ENCODE results near the gene EFNB2.

The EFNB2 gene

DNA sequence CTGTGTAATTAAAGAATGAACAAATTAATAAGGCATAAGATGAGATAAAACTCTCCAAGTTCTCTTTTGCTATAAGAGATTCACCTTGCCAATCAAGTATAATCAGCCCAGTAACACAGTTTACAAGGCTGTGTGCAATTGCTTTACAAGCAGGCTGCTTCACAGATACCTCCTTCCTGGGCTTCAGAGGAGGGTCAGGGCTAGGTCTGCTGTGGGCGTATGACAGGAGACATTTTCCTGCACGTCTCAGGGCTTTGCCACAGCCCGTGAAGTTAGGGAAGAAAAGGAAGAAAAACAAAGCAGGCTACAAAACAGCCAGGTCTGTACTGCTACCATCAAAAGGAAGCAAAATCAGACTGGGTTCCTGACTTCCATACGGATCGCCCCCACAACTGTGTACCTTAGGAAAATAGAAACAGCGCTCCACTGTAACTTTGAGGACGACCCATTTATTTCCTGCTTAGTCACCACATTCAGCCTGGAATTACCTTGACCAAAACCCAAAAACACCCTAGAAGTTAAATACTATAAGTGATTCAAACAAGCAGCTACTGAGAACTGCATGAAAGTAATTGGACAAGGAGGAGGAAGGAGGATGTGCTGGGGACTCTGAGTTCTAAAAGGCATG, 12.4 kb downstream of the EFNB2 start:
- DNase-seq (ENCODE audit: low read depth): no peak
- TF ChIP-seq, protein P1, sequence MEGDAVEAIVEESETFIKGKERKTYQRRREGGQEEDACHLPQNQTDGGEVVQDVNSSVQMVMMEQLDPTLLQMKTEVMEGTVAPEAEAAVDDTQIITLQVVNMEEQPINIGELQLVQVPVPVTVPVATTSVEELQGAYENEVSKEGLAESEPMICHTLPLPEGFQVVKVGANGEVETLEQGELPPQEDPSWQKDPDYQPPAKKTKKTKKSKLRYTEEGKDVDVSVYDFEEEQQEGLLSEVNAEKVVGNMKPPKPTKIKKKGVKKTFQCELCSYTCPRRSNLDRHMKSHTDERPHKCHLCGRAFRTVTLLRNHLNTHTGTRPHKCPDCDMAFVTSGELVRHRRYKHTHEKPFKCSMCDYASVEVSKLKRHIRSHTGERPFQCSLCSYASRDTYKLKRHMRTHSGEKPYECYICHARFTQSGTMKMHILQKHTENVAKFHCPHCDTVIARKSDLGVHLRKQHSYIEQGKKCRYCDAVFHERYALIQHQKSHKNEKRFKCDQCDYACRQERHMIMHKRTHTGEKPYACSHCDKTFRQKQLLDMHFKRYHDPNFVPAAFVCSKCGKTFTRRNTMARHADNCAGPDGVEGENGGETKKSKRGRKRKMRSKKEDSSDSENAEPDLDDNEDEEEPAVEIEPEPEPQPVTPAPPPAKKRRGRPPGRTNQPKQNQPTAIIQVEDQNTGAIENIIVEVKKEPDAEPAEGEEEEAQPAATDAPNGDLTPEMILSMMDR (conservative IDR thresholded peaks at IDR 0.05; ENCODE audit: low read depth, low read length): no peak
- H3K4me3 ChIP-seq (ENCODE audit: low read length): no peak overlapping the region

DNA sequence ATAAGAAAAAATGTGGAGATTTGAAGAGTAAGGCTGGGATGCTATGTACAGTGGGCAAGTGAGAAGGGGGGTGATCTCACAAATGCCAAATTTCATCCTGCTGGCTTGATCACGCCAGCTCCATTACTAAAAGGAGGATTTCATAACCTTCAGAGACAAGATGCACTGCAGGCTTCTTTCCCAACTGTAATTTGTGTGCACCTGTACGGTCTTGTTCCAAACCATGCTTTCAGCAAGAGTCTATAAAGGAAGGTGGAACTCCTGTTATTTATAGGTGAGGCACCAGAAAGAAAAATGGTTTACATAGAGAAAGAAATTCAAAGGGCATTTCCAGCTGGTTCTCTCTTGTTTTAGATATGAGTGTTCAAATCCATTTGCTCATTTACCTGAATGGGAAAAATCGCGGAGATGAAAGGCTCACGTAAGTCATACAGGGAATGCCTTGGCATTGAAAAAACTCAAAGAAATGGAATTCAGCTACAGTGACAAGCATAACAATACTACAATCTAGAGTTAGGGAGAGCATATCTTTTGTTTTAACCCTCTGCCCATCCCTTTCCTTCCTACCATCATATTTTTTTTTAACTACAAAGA, 13.3 kb downstream of the EFNB2 start:
- TF ChIP-seq, protein P1 (conservative IDR thresholded peaks at IDR 0.05; ENCODE audit: low read depth, low read length): no peak
- DNase-seq (ENCODE audit: low read depth): no peak
- no peak overlapping the region for H3K4me3 ChIP-seq (ENCODE audit: low read length)

DNA sequence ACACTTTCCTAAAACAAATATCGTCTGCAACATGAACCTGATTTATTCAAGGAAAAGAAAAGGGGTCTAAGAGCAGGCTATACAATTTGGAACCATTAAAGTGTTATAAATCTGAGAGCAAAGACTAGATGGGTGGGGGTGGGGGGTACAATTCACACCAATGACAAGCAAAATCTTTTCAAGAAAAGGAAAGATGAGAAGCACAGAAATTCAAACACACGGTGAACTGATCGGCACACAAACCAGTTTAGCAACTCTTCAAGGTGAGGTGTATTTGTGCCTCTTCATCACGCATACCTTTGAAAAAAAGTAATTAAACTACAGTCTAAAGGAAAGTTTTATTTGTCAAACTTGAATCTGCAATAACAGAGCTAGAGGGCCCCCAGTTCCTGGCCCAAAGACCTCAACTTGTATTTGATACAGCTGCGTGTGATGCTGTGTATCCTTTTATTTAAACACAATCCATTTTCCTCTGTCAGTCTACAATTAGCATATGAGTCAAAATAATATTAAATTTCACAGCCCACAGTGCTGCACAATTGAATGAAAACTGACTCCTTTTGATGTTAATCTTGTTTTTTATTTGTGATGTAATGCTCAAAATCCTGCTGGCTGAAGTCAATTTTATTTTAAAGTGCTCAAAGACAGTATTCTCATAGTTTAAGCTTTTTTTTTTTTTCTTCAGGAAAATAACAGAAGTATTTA, 14.2 kb downstream of the EFNB2 start:
- H3K4me3 ChIP-seq (ENCODE audit: low read length): no peak overlapping the region
- TF ChIP-seq, protein P1 (conservative IDR thresholded peaks at IDR 0.05; ENCODE audit: low read depth, low read length): no peak

DNA sequence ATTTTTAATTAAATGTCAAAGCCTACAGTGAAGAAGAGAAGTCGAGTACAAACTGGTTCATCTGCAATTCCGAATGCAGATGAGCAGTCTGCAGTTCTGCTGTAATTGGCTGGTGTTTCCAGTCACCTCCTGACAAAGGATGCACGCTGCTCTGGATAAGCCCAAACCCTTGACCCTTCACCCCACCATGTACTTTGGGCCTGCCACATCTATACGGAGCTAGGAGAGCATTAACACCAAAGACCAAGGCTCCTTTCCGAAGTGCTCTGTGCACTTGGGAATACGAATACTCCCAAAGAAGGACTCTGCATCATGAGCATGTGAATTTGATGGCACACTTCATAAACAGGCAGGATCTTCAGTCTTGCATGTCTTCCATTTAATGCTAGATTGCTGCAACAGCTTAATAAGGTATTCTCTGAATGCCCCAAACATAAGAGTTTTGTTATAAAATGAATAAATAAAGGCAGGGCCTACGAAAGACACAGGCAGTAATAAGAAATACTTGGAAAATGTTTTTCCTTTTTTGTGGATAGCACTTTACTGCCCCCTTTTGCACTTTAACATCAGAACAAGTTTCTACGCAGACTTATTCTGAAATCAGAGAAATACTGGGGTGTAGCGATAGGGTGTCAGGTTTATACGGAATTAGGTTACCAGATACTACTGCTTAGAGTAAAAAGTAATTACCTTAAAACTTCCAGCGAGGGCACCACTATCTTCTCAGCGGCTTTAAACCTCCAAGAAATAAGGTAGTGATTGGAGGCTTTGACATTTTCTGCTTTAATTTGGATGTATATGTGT, 15.0 kb downstream of the EFNB2 start:
- no peak for DNase-seq (ENCODE audit: low read depth)
- TF ChIP-seq, protein P1 (conservative IDR thresholded peaks at IDR 0.05; ENCODE audit: low read depth, low read length): peak; percentile 52
- H3K4me3 ChIP-seq (ENCODE audit: low read length): no peak overlapping the region

More for the DNA sequence above, 14.2 kb downstream of the EFNB2 start:
- no peak for DNase-seq (ENCODE audit: low read depth)

DNA sequence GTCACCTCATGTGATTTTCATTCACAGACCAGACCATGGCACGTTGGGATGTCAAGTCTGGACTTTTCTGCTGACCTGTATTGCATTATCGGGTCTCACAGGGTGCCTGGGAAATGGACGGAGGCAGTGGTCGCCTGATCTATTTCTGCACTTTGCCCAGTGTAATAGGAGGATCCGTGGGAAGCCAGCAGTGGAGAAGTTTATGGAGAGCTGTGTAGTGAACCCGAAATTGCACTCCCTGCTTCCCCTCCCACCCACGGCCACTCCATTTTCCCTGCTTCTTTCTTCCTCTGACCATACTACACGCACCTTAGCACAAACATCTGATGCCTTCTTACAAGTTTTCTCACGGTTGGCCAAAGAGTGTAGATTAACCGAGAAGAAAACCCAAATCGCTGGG, 16.9 kb downstream of the EFNB2 start:
- no peak overlapping the region for H3K4me3 ChIP-seq (ENCODE audit: low read length)
- no peak for DNase-seq (ENCODE audit: low read depth)
- TF ChIP-seq, protein P1 (conservative IDR thresholded peaks at IDR 0.05; ENCODE audit: low read depth, low read length): no peak

DNA sequence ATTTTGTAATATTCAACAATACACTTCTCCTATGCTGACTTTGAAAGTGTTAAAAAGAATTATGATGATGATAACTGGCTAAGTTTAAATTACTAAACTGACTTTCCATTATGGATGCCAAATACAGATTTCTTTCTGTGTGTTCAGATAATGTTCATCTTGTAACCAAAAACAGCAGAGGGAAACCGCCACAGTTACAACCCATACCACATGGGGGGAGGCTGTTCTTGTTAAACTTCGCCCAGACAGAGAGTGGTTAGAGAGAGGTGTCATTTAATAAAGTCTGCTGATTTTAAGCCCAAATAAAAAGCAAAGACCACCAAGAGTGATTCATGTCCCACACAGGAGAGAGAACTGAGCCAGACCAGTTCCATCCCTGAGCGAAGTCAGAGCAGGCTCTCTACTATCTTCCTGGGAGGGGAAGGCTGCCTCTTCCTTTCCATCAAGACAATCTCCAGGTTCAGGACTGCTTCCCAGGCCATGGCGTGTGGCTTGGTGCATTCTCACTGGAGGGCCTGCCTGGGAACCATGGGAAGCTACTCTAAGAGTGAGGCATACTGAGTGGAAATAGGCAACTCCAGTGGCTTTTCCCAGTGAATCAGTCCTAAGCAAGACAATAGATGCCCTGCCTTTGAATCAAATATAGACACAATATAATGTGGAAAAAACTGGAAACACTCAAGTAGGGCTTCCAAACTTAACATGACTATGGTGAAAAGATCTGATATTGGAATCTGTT, 18.2 kb downstream of the EFNB2 start:
- no peak overlapping the region for H3K4me3 ChIP-seq (ENCODE audit: low read length)
- no peak for DNase-seq (ENCODE audit: low read depth)
- TF ChIP-seq, protein P1 (conservative IDR thresholded peaks at IDR 0.05; ENCODE audit: low read depth, low read length): no peak

All from retinal pigment epithelial cell (primary cell).